HUES64 (cell line): ENCODE measurements around the gene BACE2.
"Not testable (repeated sequence)": the region's sequence is repeated elsewhere in the genome, so short reads cannot be mapped to it uniquely, and the experiment has no call there.

ENCODE experiments used
- H3K27ac ChIP-seq: 2 replicates; pipeline ENCODE4 v1.7.0; 2013; ENCODE audit warnings: low read depth, low read length, inconsistent platforms
- H3K27me3 ChIP-seq: 2 replicates; pipeline ENCODE4 v1.6.1; 2013; ENCODE audit warnings: mild to moderate bottlenecking, low read length; ENCODE audit not compliant: insufficient read depth
- H3K36me3 ChIP-seq: 2 replicates; pipeline ENCODE4 v1.6.1; 2013; ENCODE audit warnings: mild to moderate bottlenecking, low read length; ENCODE audit not compliant: insufficient read depth
- H3K4me1 ChIP-seq: 2 replicates; pipeline ENCODE4 v1.6.1; 2013; ENCODE audit warnings: mild to moderate bottlenecking, low read length, moderate library complexity; ENCODE audit not compliant: insufficient read depth
- H3K4me3 ChIP-seq: 2 replicates; pipeline ENCODE4 v1.5.1; 2013; ENCODE audit warnings: mild to moderate bottlenecking, low read length, moderate library complexity
- H3K9ac ChIP-seq: 2 replicates; pipeline ENCODE4 v1.6.1; 2013; ENCODE audit warnings: mild to moderate bottlenecking, low read depth, low read length
- H3K9me3 ChIP-seq: 2 replicates; pipeline ENCODE4 v1.6.1; 2013; ENCODE audit warnings: low read depth, low read length; ENCODE audit not compliant: insufficient read depth
- WGBS: fragments of 150-250, 120-280 bp; methylation state at CpG from one replicate; pipeline ENCODE4 v1.1.7; 2013; ENCODE audit warnings: missing lambda C conversion rate; 5-methylcytosine and 5-hydroxymethylcytosine counted together

Gene BACE2

DNA sequence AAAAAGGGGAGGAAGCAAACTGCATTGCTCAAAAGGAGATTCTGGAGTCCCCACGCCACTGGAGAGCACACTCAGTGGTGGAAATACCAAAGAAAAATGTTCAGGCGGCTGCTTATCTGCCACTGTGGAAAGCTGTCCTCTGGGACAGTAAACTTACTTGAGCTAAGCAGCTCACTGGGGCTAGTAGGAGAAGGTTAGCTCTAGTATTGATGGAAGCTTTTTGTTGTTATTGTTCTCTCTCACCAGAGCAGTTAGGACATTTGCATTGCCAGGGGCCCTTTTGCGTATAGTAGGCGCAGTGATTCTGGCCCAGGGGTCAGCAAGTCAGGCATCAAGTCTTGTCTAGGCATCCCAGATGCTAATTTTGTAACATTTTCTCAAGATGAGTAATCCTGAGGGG, 15.6 kb downstream of the BACE2 start:
- peaks cover 11% of the 10 kb centered on the region for H3K9me3 ChIP-seq
- H3K9ac ChIP-seq, result no peak overlapping the region
- peak overlapping the region; percentile 46; the same call in 1 of the 2 replicates for H3K27ac ChIP-seq
- H3K4me3 ChIP-seq, result no peak overlapping the region
- peaks cover 14% of the 10 kb centered on the region for H3K4me1 ChIP-seq
- H3K27me3 ChIP-seq, result no peaks in the 10 kb centered on the region
- H3K36me3 ChIP-seq, result no peaks in the 10 kb centered on the region
- 50% methylated on average over 4 of the region's 4 CpGs for WGBS

DNA sequence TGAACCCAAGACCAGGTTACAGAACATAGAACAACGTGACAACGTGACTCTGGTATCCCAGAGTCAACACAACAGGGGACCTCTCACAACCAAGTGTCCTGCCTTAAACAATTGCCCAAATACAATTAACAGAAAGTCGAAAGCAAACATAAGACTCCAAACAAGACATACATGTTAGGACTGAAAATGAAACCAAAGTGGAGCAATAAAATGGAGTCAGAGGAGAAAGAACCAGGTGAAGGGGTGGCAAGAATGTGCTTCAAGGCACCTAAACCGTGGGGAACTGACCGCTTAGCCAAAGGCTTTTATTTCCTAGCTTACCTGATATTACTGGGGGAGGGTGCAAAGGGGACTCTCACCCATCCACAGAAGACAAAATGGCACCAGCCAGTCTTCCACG, 17.8 kb downstream of the BACE2 start:
- 88% methylated on average over 6 of the region's 6 CpGs for WGBS
- no peak overlapping the region for H3K4me3 ChIP-seq
- no peaks in the 10 kb centered on the region for H3K27me3 ChIP-seq
- H3K9me3 ChIP-seq, result peaks cover 11% of the 10 kb centered on the region
- no peak overlapping the region for H3K9ac ChIP-seq
- peaks cover 14% of the 10 kb centered on the region for H3K4me1 ChIP-seq
- no peaks in the 10 kb centered on the region for H3K36me3 ChIP-seq
- H3K27ac ChIP-seq, result no peak overlapping the region

GRCh38 chr21:41186755-41187536, 19.0 kb downstream of the BACE2 start:
- Histone ChIP-seq H3K9me3 (peaks cover 8% of the 10 kb centered on the region), H3K27me3 (no peaks in the 10 kb centered on the region), H3K27ac (no peak overlapping the region), H3K36me3 (no peaks in the 10 kb centered on the region), H3K4me1 (peaks cover 14% of the 10 kb centered on the region), H3K4me3 (no peak overlapping the region), H3K9ac (no peak overlapping the region)
- WGBS, result 83% methylated on average over 9 of the region's 9 CpGs

- Histone ChIP-seq H3K4me1 (peaks cover 14% of the 10 kb centered on the region), H3K27me3 (no peaks in the 10 kb centered on the region), H3K9me3 (peaks cover 2% of the 10 kb centered on the region; the same call in 1 of the 2 replicates), H3K4me3 (no peak overlapping the region), H3K9ac (no peak overlapping the region), H3K36me3 (no peaks in the 10 kb centered on the region), H3K27ac (no peak overlapping the region)
- 77% methylated on average over 6 of the region's 6 CpGs for WGBS
Measured at GRCh38 chr21:41187537-41188025, 19.6 kb downstream of the BACE2 start.

- H3K9me3 ChIP-seq, result no peaks in the 10 kb centered on the region
- no peak overlapping the region for H3K27ac ChIP-seq
- WGBS, result 96% methylated on average over 5 of the region's 6 CpGs
- peaks cover 9% of the 10 kb centered on the region for H3K4me1 ChIP-seq
- H3K4me3 ChIP-seq, result no peak overlapping the region
- H3K27me3 ChIP-seq, result no peaks in the 10 kb centered on the region
- no peaks in the 10 kb centered on the region for H3K36me3 ChIP-seq
- H3K9ac ChIP-seq, result no peak overlapping the region
Measured at GRCh38 chr21:41188486-41189149, 20.7 kb downstream of the BACE2 start.

DNA sequence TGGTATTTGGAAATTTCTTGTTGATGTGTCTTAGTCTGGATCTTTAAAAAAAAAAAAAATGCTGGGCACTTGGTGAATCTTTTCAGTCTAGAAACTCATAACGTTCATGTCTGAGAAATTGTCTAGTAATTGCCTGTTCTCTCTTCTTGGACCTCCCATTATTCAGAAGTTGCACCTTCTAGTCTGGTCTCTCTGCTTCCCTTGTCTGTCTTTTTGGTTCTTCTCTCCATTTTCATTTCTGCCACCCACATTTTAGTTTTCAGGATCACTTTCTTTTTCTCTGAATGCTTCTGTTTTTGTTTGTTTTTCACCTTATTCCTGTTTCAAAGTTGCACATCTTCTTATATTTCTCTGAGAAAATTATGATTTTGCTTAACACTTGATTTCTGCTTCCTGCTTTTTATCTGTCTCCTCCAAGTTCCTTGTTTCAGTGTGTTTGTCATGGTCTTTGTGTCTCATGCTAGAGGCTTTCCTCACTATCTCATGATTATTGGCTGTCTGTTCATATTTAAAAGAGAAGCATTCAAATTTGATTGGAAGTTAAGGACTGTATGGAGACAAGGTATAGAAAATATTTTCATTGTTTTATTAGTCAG, 21.3 kb downstream of the BACE2 start:
- 92% methylated on average over 1 of the region's 1 CpG for WGBS
- no peak overlapping the region for H3K4me3 ChIP-seq

DNA sequence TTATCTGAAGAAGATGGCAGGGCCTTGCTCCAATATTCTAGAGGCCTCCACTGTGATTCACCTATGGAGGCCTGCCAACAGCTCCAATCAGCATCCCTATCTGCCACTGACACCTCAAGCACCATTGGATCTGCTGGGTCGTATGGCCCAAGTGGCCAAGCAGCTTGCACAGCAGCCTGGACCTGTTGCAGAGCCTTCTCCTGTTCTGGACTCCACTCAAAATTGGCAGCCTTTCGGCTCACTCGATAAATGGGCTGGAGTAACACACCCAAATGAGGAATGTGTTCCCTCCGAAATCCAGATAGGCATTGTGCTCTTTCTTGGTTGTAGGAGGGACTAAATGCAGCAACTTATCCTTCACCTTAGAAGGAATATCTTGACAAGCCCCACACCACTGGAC, 24.6 kb downstream of the BACE2 start:
- not testable (repeated sequence) for H3K36me3 ChIP-seq, H3K4me3 ChIP-seq, H3K27ac ChIP-seq, H3K27me3 ChIP-seq, H3K9ac ChIP-seq, H3K9me3 ChIP-seq, H3K4me1 ChIP-seq
- 99% methylated on average over 4 of the region's 4 CpGs for WGBS

More for the DNA sequence above, 21.3 kb downstream of the BACE2 start:
- Histone ChIP-seq H3K4me1 (0 out of 2 replicates have a peak, but pooled peaks cover 2% of the 10 kb centered on the region), H3K9me3 (no peaks in the 10 kb centered on the region), H3K36me3 (no peaks in the 10 kb centered on the region), H3K27ac (no peak overlapping the region), H3K9ac (no peak overlapping the region), H3K27me3 (no peaks in the 10 kb centered on the region)

DNA sequence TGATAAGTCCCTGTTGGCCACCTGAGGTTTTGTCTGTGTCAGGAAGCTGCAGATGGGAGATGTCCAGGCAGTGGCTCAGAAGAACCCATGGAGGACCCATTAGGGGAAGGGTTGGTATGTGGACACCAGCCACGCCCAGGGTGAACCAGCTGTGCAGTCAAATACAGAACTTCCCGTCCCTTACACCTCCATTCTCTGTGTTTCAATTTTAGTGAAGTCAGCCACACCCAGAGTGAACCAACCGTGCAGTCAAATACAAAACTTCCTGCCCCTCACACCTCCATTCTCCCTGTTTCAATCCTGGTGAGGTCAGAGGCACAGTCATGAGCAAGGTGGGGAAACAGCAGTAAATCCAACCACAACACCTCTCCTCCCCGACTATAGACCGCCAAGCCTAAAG, 27.4 kb downstream of the BACE2 start:
- H3K27ac ChIP-seq, result no peak overlapping the region
- H3K9ac ChIP-seq, result no peak overlapping the region
- no peaks in the 10 kb centered on the region for H3K27me3 ChIP-seq
- 93% methylated on average over 5 of the region's 5 CpGs for WGBS
- H3K9me3 ChIP-seq, result no peaks in the 10 kb centered on the region
- H3K4me3 ChIP-seq, result no peak overlapping the region
- H3K36me3 ChIP-seq, result no peaks in the 10 kb centered on the region
- no peaks in the 10 kb centered on the region for H3K4me1 ChIP-seq

DNA sequence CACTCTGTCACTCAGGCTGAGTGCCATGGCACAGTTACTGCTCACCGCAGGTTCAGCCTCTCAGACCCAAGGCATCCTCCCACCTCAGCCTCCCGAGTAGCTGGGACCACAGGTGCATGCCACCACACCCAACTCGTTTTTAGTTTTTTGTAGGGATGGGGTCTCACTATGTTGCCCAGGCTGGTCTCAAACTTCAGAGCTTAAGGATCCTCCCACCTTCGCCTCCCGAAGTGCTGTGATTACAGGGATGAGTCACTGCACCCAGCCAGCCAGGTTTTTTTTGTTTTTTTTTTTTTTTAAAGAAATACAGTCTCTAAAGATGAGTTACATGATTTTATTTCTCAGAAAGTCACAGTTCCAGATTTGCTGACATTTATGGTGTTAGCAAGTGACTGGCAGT, 29.0 kb downstream of the BACE2 start:
- Histone ChIP-seq H3K9ac (no peak overlapping the region), H3K4me3 (no peak overlapping the region), H3K36me3 (no peaks in the 10 kb centered on the region), H3K27me3 (no peaks in the 10 kb centered on the region), H3K4me1 (no peaks in the 10 kb centered on the region), H3K27ac (no peak overlapping the region), H3K9me3 (no peaks in the 10 kb centered on the region)
- WGBS, result 83% methylated on average over 4 of the region's 5 CpGs

GRCh38 chr21:41197582-41197981, 29.6 kb downstream of the BACE2 start:
- no CpG with 5 or more reads among the region's 2 CpGs for WGBS
- no peak overlapping the region for H3K27ac ChIP-seq
- no peaks in the 10 kb centered on the region for H3K9me3 ChIP-seq
- no peaks in the 10 kb centered on the region for H3K4me1 ChIP-seq
- no peaks in the 10 kb centered on the region for H3K27me3 ChIP-seq
- no peaks in the 10 kb centered on the region for H3K36me3 ChIP-seq
- H3K9ac ChIP-seq, result no peak overlapping the region
- no peak overlapping the region for H3K4me3 ChIP-seq

GRCh38 chr21:41198647-41199046, 30.7 kb downstream of the BACE2 start:
- not testable (repeated sequence) for H3K4me3 ChIP-seq, H3K9me3 ChIP-seq, H3K36me3 ChIP-seq, H3K27ac ChIP-seq, H3K4me1 ChIP-seq, H3K9ac ChIP-seq, H3K27me3 ChIP-seq
- WGBS, result 76% methylated on average over 3 of the region's 5 CpGs
